ENCODE data around the gene DUSP6. TPM values are rescaled to one million over a fixed set of nuclear protein-coding genes. Genes with fewer than 3 reads are reported as not detected.

Gene DUSP6
- total and polyA plus RNA-seq, 2 of the 13 experiments (the other 11 are each of a cell fraction or from before 2014, with no cell fraction given) = 40.9 to 161 TPM

DNA sequence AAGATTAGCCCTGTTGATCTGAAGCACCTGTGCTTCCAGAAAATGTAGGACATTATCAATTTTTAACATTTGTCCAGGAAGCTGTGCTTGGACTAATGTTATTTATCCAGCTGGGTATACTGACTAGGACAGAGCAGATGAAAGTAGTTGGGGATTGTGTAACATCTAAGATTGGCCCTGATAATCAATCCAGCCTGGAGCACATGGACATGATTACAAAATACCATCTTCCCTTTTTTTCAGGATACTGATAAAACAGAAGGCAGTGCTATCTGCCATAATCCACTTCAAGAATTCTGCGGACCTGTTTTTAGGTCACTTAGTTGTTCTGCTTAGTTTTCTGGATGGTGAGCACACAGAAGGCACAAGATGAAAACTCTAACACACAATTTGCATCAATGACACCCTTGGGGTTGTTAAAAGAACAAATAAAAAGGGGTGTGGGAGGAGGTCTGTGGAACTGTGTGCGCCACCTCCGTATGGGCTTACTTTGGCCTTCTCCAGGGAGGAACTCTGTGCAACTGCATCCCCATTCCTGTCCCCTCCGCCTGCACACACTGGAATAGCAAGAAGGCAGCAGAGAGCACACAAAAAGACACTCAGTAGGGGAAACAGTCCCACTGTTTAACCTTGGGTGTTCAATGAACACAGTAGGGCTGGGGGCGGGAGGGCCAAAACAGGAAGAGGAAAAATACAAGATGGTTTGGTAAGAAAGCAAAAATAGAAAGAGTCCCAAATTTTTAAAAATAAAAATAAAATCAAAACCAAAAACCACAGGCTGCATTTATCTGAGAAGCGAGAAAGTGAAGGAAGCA lies 31.1 kb upstream of the DUSP6 start (continued):
- no peak for TF ChIP-seq NFRKB (IDR thresholded peaks at IDR 0.05)
- TF ChIP-seq PLRG1 (conservative IDR thresholded peaks at IDR 0.05) = no peak
- TF ChIP-seq MAFG (CRISPR knock-in tag; IDR thresholded peaks at IDR 0.05) = no peak
- no peak for TF ChIP-seq MAFF (IDR thresholded peaks at IDR 0.05; ENCODE audit: low read depth, low read length)
- no peak for TF ChIP-seq DNMT3B (CRISPR knock-in tag; conservative IDR thresholded peaks at IDR 0.05)
- no peak for TF ChIP-seq NR1H2 (CRISPR knock-in tag; IDR thresholded peaks at IDR 0.05; ENCODE audit: borderline replicate concordance, low read depth)
- TF ChIP-seq KLF12 (CRISPR knock-in tag; IDR thresholded peaks at IDR 0.05; ENCODE audit: borderline replicate concordance) = no peak
- TF ChIP-seq ZMYM2 (CRISPR knock-in tag; IDR thresholded peaks at IDR 0.05) = no peak
- TF ChIP-seq RBM39 (IDR thresholded peaks at IDR 0.05; ENCODE audit: low read depth, low read length, poor library complexity, severe bottlenecking) = no peak
- TF ChIP-seq, protein P1, sequence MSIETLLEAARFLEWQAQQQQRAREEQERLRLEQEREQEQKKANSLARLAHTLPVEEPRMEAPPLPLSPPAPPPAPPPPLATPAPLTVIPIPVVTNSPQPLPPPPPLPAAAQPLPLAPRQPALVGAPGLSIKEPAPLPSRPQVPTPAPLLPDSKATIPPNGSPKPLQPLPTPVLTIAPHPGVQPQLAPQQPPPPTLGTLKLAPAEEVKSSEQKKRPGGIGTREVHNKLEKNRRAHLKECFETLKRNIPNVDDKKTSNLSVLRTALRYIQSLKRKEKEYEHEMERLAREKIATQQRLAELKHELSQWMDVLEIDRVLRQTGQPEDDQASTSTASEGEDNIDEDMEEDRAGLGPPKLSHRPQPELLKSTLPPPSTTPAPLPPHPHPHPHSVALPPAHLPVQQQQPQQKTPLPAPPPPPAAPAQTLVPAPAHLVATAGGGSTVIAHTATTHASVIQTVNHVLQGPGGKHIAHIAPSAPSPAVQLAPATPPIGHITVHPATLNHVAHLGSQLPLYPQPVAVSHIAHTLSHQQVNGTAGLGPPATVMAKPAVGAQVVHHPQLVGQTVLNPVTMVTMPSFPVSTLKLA (IDR thresholded peaks at IDR 0.05) = peak; percentile 41
- 0 out of 2 replicates have a peak, but pooled peaks have one; percentile 31 for TF ChIP-seq ZSCAN22 (CRISPR knock-in tag; IDR thresholded peaks at IDR 0.05)
- TF ChIP-seq HMG20B (CRISPR knock-in tag; conservative IDR thresholded peaks at IDR 0.05) = peak; percentile 76; the same call in 1 of the 2 replicates
- TF ChIP-seq CCDC6 (CRISPR knock-in tag; IDR thresholded peaks at IDR 0.05) = 0 out of 2 replicates have a peak, but pooled peaks have one; percentile 57
- TF ChIP-seq ZNF235 (CRISPR knock-in tag; IDR thresholded peaks at IDR 0.05; ENCODE audit: borderline replicate concordance) = no peak
- TF ChIP-seq, protein P2, sequence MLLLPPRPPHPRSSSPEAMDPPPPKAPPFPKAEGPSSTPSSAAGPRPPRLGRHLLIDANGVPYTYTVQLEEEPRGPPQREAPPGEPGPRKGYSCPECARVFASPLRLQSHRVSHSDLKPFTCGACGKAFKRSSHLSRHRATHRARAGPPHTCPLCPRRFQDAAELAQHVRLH (CRISPR knock-in tag; IDR thresholded peaks at IDR 0.05; ENCODE audit: borderline replicate concordance, low read depth) = peak; percentile 54; the same call in 1 of the 2 replicates
- TF ChIP-seq, protein P3, sequence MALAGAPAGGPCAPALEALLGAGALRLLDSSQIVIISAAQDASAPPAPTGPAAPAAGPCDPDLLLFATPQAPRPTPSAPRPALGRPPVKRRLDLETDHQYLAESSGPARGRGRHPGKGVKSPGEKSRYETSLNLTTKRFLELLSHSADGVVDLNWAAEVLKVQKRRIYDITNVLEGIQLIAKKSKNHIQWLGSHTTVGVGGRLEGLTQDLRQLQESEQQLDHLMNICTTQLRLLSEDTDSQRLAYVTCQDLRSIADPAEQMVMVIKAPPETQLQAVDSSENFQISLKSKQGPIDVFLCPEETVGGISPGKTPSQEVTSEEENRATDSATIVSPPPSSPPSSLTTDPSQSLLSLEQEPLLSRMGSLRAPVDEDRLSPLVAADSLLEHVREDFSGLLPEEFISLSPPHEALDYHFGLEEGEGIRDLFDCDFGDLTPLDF (CRISPR knock-in tag; IDR thresholded peaks at IDR 0.05) = no peak
- TF ChIP-seq ZNF24 (IDR thresholded peaks at IDR 0.05) = no peak
- no peak for TF ChIP-seq ZNF34 (CRISPR knock-in tag; IDR thresholded peaks at IDR 0.05; ENCODE audit: borderline replicate concordance)
- TF ChIP-seq ZNF660 (CRISPR knock-in tag; IDR thresholded peaks at IDR 0.05; ENCODE audit: borderline replicate concordance, low read depth) = no peak
- TF ChIP-seq, protein P4, sequence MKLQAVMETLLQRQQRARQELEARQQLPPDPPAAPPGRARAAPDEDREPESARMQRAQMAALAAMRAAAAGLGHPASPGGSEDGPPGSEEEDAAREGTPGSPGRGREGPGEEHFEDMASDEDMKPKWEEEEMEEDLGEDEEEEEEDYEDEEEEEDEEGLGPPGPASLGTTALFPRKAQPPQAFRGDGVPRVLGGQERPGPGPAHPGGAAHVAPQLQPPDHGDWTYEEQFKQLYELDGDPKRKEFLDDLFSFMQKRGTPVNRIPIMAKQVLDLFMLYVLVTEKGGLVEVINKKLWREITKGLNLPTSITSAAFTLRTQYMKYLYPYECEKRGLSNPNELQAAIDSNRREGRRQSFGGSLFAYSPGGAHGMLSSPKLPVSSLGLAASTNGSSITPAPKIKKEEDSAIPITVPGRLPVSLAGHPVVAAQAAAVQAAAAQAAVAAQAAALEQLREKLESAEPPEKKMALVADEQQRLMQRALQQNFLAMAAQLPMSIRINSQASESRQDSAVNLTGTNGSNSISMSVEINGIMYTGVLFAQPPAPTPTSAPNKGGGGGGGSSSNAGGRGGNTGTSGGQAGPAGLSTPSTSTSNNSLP (IDR thresholded peaks at IDR 0.05; ENCODE audit: low read depth, low read length) = peak; percentile 97
- TF ChIP-seq SP4 (CRISPR knock-in tag; IDR thresholded peaks at IDR 0.05) = no peak
- TF ChIP-seq XRCC5 (optimal IDR thresholded peaks at IDR 0.05; ENCODE audit: low read length) = peak; percentile 52
- no peak for TF ChIP-seq ZSCAN12 (CRISPR knock-in tag; IDR thresholded peaks at IDR 0.05)
- no peak for TF ChIP-seq PHB2 (IDR thresholded peaks at IDR 0.05; ENCODE audit: partially characterized antibody)
- peak; percentile 39 for TF ChIP-seq HNRNPLL (IDR thresholded peaks at IDR 0.05; ENCODE audit: low read depth, low read length, poor library complexity, severe bottlenecking)
- TF ChIP-seq ZNF263 (CRISPR knock-in tag; IDR thresholded peaks at IDR 0.05) = no peak
- no peak for TF ChIP-seq SRF (IDR thresholded peaks at IDR 0.05; ENCODE audit: low read depth, low read length)
- TF ChIP-seq ZC3H4 (CRISPR knock-in tag; IDR thresholded peaks at IDR 0.05; ENCODE audit: borderline replicate concordance) = no peak
